ENCODE results near the gene SCN5A. TPM values are rescaled to one million over a fixed set of nuclear protein-coding genes. Genes with fewer than 3 reads are reported as not detected.

The SCN5A gene
- total and polyA plus RNA-seq, 2 experiments from 2014 or later: not detected

GRCh38 chr3:38576526-38577370 is 72.7 kb downstream of the SCN5A start:
- H3K36me3 ChIP-seq (ENCODE audit: low read depth): no peaks in the 10 kb centered on the region
- in situ Hi-C loops (cut with MboI): no loop called here
- H3K27me3 ChIP-seq (replicated peaks; ENCODE audit: insufficient read depth): no peaks in the 10 kb centered on the region; the same call in 1 of the 2 replicates
- H3K4me3 ChIP-seq: no peak overlapping the region
- no peak overlapping the region for H3K27ac ChIP-seq
- no peak overlapping the region for H3K9ac ChIP-seq
- TF ChIP-seq EZH2 (IDR thresholded peaks at IDR 0.05; ENCODE audit: insufficient read depth, poor library complexity, severe bottlenecking) (no peak), EZH2phosphoT487 (IDR thresholded peaks at IDR 0.05; ENCODE audit: insufficient read depth, low read depth) (no peak)
- H3K9me3 ChIP-seq (ENCODE audit: low read depth): no peaks in the 10 kb centered on the region
- 42 to 44% methylated on average over 16 of the region's 16 CpGs for WGBS, 2 experiments (ENCODE audit: low coverage in 1 of 2, low lambda C conversion rate in 2 of 2, missing lambda C conversion rate in 2 of 2)
- no peak overlapping the region for H2AFZ ChIP-seq
- no peaks in the 10 kb centered on the region for H3K79me2 ChIP-seq (ENCODE audit: insufficient read depth)
- no peaks in the 10 kb centered on the region for H4K20me1 ChIP-seq (ENCODE audit: insufficient read depth)
- no peak for DNase-seq
- H3K4me2 ChIP-seq (ENCODE audit: unreplicated experiment): no peak overlapping the region
- no peaks in the 10 kb centered on the region for H3K9me2 ChIP-seq (ENCODE audit: insufficient read depth)
- no peaks in the 10 kb centered on the region for H3F3A ChIP-seq (ENCODE audit: insufficient read depth)
- no peaks in the 10 kb centered on the region for H3K4me1 ChIP-seq (ENCODE audit: insufficient read depth)

- Histone ChIP-seq H3K9ac (no peak overlapping the region), H3K79me2 (ENCODE audit: insufficient read depth) (no peaks in the 10 kb centered on the region), H2AFZ (no peak overlapping the region), H3F3A (ENCODE audit: insufficient read depth) (no peaks in the 10 kb centered on the region), H3K36me3 (ENCODE audit: low read depth) (no peaks in the 10 kb centered on the region), H3K9me2 (ENCODE audit: insufficient read depth) (no peaks in the 10 kb centered on the region), H3K4me2 (ENCODE audit: unreplicated experiment) (no peak overlapping the region), H3K9me3 (ENCODE audit: low read depth) (no peaks in the 10 kb centered on the region), H3K4me3 (no peak overlapping the region), H3K27me3 (replicated peaks; ENCODE audit: insufficient read depth) (no peaks in the 10 kb centered on the region; the same call in 1 of the 2 replicates), H3K27ac (no peak overlapping the region), H4K20me1 (ENCODE audit: insufficient read depth) (no peaks in the 10 kb centered on the region), H3K4me1 (ENCODE audit: insufficient read depth) (no peaks in the 10 kb centered on the region)
- in situ Hi-C loops (cut with MboI): no loop called here
- WGBS, 2 experiments (ENCODE audit: low coverage in 1 of 2, low lambda C conversion rate in 2 of 2, missing lambda C conversion rate in 2 of 2): 40 to 58% methylated on average over 5 of the region's 5 CpGs
- no peak for TF ChIP-seq EZH2phosphoT487 (IDR thresholded peaks at IDR 0.05; ENCODE audit: insufficient read depth, low read depth)
- TF ChIP-seq EZH2 (IDR thresholded peaks at IDR 0.05; ENCODE audit: insufficient read depth, poor library complexity, severe bottlenecking): no peak
- DNase-seq: no peak
Measured at GRCh38 chr3:38576131-38576525, 73.4 kb downstream of the SCN5A start.

GRCh38 chr3:38575279-38575843 is 74.1 kb downstream of the SCN5A start:
- in situ Hi-C loops (cut with MboI): no loop called here
- no peaks in the 10 kb centered on the region for H3K36me3 ChIP-seq (ENCODE audit: low read depth)
- H3K27ac ChIP-seq: no peak overlapping the region
- no peaks in the 10 kb centered on the region for H3K9me3 ChIP-seq (ENCODE audit: low read depth)
- H2AFZ ChIP-seq: no peak overlapping the region
- no peaks in the 10 kb centered on the region for H3K9me2 ChIP-seq (ENCODE audit: insufficient read depth)
- no peak overlapping the region for H3K9ac ChIP-seq
- no peak overlapping the region for H3K4me3 ChIP-seq
- 50 to 53% methylated on average over 18 of the region's 18 CpGs for WGBS, 2 experiments (ENCODE audit: low coverage in 1 of 2, low lambda C conversion rate in 2 of 2, missing lambda C conversion rate in 2 of 2)
- no peak for TF ChIP-seq EZH2phosphoT487 (IDR thresholded peaks at IDR 0.05; ENCODE audit: insufficient read depth, low read depth)
- TF ChIP-seq EZH2 (IDR thresholded peaks at IDR 0.05; ENCODE audit: insufficient read depth, poor library complexity, severe bottlenecking): no peak
- H3K4me1 ChIP-seq (ENCODE audit: insufficient read depth): no peaks in the 10 kb centered on the region
- DNase-seq: no peak
- no peak overlapping the region for H3K4me2 ChIP-seq (ENCODE audit: unreplicated experiment)
- H3K27me3 ChIP-seq (replicated peaks; ENCODE audit: insufficient read depth): no peaks in the 10 kb centered on the region; the same call in 1 of the 2 replicates
- no peaks in the 10 kb centered on the region for H3K79me2 ChIP-seq (ENCODE audit: insufficient read depth)
- no peaks in the 10 kb centered on the region for H4K20me1 ChIP-seq (ENCODE audit: insufficient read depth)
- no peaks in the 10 kb centered on the region for H3F3A ChIP-seq (ENCODE audit: insufficient read depth)

DNA sequence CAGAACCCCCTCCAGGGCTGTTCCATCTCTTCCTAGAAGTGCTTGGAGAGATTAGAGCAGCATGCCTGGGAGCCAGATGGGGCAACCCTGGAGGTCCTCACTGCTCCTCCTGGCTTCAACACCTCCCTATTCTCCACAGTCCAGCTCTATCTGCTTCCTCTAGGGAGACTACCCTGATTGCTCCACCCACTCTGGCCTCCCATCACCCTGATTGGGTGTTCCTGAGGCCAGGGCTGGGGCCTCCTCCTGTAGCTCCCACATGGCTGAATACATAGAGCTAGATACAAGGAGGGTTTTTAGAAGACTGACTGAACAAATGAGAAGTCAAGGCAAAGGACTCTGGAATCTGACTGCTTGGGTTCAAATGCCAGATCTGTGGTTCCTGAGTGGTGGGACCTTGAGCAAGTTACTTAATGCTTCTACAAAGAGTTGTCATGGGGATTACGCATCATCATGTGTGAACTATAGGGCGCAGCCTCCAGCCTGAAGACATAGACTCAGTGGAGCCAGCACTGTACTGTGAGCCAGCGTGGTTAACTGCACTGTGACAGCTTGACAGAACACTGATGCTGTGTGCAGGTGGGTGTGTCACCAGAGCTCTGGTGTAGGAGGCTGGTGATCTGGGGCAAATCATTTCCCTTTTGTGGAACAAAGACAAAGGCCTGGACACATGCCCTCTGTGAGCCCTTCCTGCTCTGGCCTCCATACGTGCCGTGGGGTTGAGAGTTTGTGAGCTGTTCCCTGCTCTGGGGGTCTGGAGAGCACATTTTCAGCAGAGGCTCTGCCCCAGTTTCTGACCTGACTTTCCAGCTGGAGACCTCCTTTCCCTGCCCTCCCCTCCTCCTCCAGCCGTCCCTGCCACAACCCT is 74.8 kb downstream of the SCN5A start:
- no peaks in the 10 kb centered on the region for H3K9me3 ChIP-seq (ENCODE audit: low read depth)
- TF ChIP-seq EZH2phosphoT487 (IDR thresholded peaks at IDR 0.05; ENCODE audit: insufficient read depth, low read depth) (no peak), EZH2 (IDR thresholded peaks at IDR 0.05; ENCODE audit: insufficient read depth, poor library complexity, severe bottlenecking) (no peak)
- no peaks in the 10 kb centered on the region for H3K9me2 ChIP-seq (ENCODE audit: insufficient read depth)
- in situ Hi-C loops (cut with MboI): no loop called here
- no peaks in the 10 kb centered on the region for H3K79me2 ChIP-seq (ENCODE audit: insufficient read depth)
- H3F3A ChIP-seq (ENCODE audit: insufficient read depth): no peaks in the 10 kb centered on the region
- H4K20me1 ChIP-seq (ENCODE audit: insufficient read depth): no peaks in the 10 kb centered on the region
- no peaks in the 10 kb centered on the region for H3K4me1 ChIP-seq (ENCODE audit: insufficient read depth)
- H3K4me3 ChIP-seq: no peak overlapping the region
- H3K9ac ChIP-seq: no peak overlapping the region
- H3K27me3 ChIP-seq (replicated peaks; ENCODE audit: insufficient read depth): no peaks in the 10 kb centered on the region; the same call in 1 of the 2 replicates
- H3K36me3 ChIP-seq (ENCODE audit: low read depth): no peaks in the 10 kb centered on the region
- H2AFZ ChIP-seq: no peak overlapping the region
- DNase-seq: peak; percentile 60
- H3K4me2 ChIP-seq (ENCODE audit: unreplicated experiment): no peak overlapping the region
- no peak overlapping the region for H3K27ac ChIP-seq
- 3 to 9% methylated on average over 6 of the region's 6 CpGs for WGBS, 2 experiments (ENCODE audit: low coverage in 1 of 2, low lambda C conversion rate in 2 of 2, missing lambda C conversion rate in 2 of 2)

Data from GM23248 (cell line).